Gastrocnemius medialis (tissue), 4 donors: ENCODE results near the gene BTRC. TPM values are rescaled to one million over a fixed set of nuclear protein-coding genes. Genes with fewer than 3 reads are reported as not detected.
A peak's percentile ranks its signal among the peaks of the same experiment; 100 is the strongest.

Experiments used
- ATAC-seq, 2 donors: fragments of 150-250 bp; one replicate each; pipeline ENCODE4 v1.9.1; 2016
- DNase-seq, 2 donors: peaks; one replicate each; pipeline ENCODE4 v3.0.0-alpha.2; 2019
- H3K27ac ChIP-seq, 4 donors: fragments of 200-600 bp; sonication (generic); 1 replicate in 1 of 4; 2 replicates in 3 of 4; pipeline ENCODE4 v1.5.1; 2016 to 2018; ENCODE audit warnings: mild to moderate bottlenecking in 2 of 4, moderate library complexity in 1 of 4
- H3K27me3 ChIP-seq, 3 donors: fragments of 200-600 bp; sonication (generic) in 2 of 3; 1 replicate in 1 of 3; 2 replicates in 2 of 3; pipeline versions ENCODE4 v1.5.1 to v1.6.0; 2016 to 2019; ENCODE audit warnings: mild to moderate bottlenecking in 1 of 3, moderate library complexity in 1 of 3
- H3K36me3 ChIP-seq, 2 donors: fragments of 200-600 bp; sonication (generic) in 1 of 2; one replicate each; pipeline ENCODE4 v1.5.1; 2017 to 2018
- H3K4me1 ChIP-seq, 2 donors: fragments of 200-600 bp; sonication (generic) in 1 of 2; one replicate each; pipeline ENCODE4 v1.5.1; 2016 to 2017; ENCODE audit warnings: mild to moderate bottlenecking in 2 of 2
- H3K4me3 ChIP-seq, 4 donors: fragments of 200-600 bp; sonication (generic) in 3 of 4; 1 replicate in 1 of 4; 2 replicates in 3 of 4; pipeline ENCODE4 v1.5.1; 2016 to 2019; ENCODE audit warnings: mild to moderate bottlenecking in 2 of 4
- H3K9me3 ChIP-seq, 3 donors: fragments of 200-600 bp; sonication (generic) in 2 of 3; 1 replicate in 1 of 3; 2 replicates in 2 of 3; pipeline ENCODE4 v1.5.1; 2016 to 2019
- POLR2A ChIP-seq, 2 donors: fragments of 450-650 bp; IDR thresholded peaks; one replicate each; pipeline ENCODE4 v1.6.1; 2017; ENCODE audit warnings: antibody characterized with exemption in 2 of 2, mild to moderate bottlenecking in 2 of 2, moderate library complexity in 2 of 2
- in situ Hi-C, 4 donors: fragments of 200-750 bp; cut with MboI; loops; one replicate each; pipeline versions ENCODE4 v1.15.0 to v1.8.0; 2017; ENCODE audit warnings: low sequenced_read_pairs in 4 of 4
- intact Hi-C: fragments of 100-400 bp; cut with DNase I; formaldehyde crosslinking; loops from one replicate; pipeline ENCODE4 v1.15.1; 2023; ENCODE audit warnings: low total_unique reads
- total RNA-seq, 4 donors: library from RNA; depleted of rRNA; stranded (reverse); fragments of >200 nt; gene quantifications; one replicate each; pipeline versions ENCODE4 v1.1.0 to v1.2.3, GENCODE V29; 2016
- TF ChIP-seq, protein P1 (sequence below), 5 experiments: fragments of 450-650 bp in 3 of 5; fragments of 200-600 bp in 2 of 5; sonication (generic) in 2 of 5; IDR thresholded peaks in 4 of 5; conservative IDR thresholded peaks in 1 of 5; 1 replicate in 4 of 5; 2 replicates in 1 of 5; pipeline ENCODE4 v1.5.1; 2016 to 2019; ENCODE audit warnings: antibody characterized with exemption in 5 of 5, mild to moderate bottlenecking in 3 of 5, moderate library complexity in 3 of 5

Gene BTRC
- total RNA-seq, 4 donors from 2014 or later = 8.7 to 17.3 (median 12.6) TPM

GRCh38 chr10:101310529-101311184 lies 43.3 kb upstream of the BTRC start:
- in situ Hi-C loops = loop anchor here in 2 of 4 donors (25.0 kb wide), 2 partner anchors 127 to 252 kb away; no protein-coding TSS in a partner anchor
- Histone ChIP-seq H3K9me3 (no peaks in the 10 kb centered on the region), H3K36me3 (no peaks in the 10 kb centered on the region), H3K27me3 (peaks cover 6 to 20% (median 12%) of the 10 kb centered on the region in 3 donors), H3K4me1 (no peaks in the 10 kb centered on the region), H3K4me3 (peak overlapping the region; percentile 26 to 54 (median 39)), H3K27ac (no peak overlapping the region)
- TF ChIP-seq POLR2A (IDR thresholded peaks at IDR 0.05) = no peak
- ATAC-seq (no peak), DNase-seq (no peak)
- intact Hi-C loops = no loop called here

GRCh38 chr10:101311185-101312066 lies 42.5 kb upstream of the BTRC start:
- Histone ChIP-seq H3K4me1 (no peaks in the 10 kb centered on the region), H3K27ac (no peak overlapping the region), H3K4me3 (peak overlapping the region; percentile 26 to 54 (median 39)), H3K9me3 (no peaks in the 10 kb centered on the region), H3K36me3 (no peaks in the 10 kb centered on the region), H3K27me3 (peaks cover 6 to 20% (median 12%) of the 10 kb centered on the region in 3 donors)
- in situ Hi-C loops (loop anchor here in 2 of 4 donors (25.0 kb wide), 2 partner anchors 126 to 251 kb away; no protein-coding TSS in a partner anchor), intact Hi-C loops (no loop called here)
- ATAC-seq (peak; percentile 65 to 80), DNase-seq (peak in 1 of 2 donors; percentile 30)
- no peak for TF ChIP-seq POLR2A (IDR thresholded peaks at IDR 0.05)
- TF ChIP-seq, protein P1, sequence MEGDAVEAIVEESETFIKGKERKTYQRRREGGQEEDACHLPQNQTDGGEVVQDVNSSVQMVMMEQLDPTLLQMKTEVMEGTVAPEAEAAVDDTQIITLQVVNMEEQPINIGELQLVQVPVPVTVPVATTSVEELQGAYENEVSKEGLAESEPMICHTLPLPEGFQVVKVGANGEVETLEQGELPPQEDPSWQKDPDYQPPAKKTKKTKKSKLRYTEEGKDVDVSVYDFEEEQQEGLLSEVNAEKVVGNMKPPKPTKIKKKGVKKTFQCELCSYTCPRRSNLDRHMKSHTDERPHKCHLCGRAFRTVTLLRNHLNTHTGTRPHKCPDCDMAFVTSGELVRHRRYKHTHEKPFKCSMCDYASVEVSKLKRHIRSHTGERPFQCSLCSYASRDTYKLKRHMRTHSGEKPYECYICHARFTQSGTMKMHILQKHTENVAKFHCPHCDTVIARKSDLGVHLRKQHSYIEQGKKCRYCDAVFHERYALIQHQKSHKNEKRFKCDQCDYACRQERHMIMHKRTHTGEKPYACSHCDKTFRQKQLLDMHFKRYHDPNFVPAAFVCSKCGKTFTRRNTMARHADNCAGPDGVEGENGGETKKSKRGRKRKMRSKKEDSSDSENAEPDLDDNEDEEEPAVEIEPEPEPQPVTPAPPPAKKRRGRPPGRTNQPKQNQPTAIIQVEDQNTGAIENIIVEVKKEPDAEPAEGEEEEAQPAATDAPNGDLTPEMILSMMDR (IDR thresholded peaks at IDR 0.05 in 4 of 5, conservative IDR thresholded peaks at IDR 0.05 in 1 of 5) = no peak

DNA sequence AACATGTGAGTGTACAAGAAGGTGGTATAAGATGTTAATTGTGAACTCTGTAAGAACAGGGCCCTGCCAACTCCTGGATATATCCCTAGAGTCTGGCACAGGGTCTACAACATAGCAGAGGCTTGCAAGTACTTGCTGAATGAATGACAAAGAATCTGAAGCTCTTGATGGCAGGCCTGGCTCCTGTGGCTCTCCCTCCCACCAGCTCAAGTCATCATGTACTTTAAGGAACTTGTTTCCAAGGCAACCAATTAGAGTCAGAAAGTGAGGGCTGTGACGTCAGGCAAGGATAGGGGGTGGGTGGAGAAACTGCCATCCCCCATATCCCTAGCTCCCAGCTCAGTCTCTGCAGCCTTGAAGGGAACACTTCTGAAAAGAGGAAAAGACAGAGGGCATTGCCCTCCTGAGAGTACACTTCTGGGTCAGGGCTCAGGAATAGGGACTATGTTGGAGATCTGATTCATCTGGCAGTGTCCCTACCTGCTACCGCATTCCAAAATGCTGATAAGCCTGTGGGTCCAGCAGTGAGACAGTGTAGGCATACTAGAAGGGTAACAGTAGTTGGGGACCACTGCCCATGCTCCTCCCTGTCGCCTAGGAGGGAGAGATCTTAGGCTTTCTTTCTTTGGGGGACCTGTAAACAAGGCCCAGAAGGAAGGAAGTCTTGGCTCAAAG lies 34.6 kb upstream of the BTRC start:
- no peaks in the 10 kb centered on the region for H3K4me1 ChIP-seq
- H3K9me3 ChIP-seq = no peaks in the 10 kb centered on the region
- in situ Hi-C loops = loop anchor here in 2 of 4 donors (25.0 kb wide), 2 partner anchors 118 to 243 kb away; no protein-coding TSS in a partner anchor
- H3K27me3 ChIP-seq = no peaks in the 10 kb centered on the region
- DNase-seq = no peak
- intact Hi-C loops = no loop called here
- no peak overlapping the region for H3K4me3 ChIP-seq
- no peak overlapping the region for H3K27ac ChIP-seq
- no peak for ATAC-seq
- H3K36me3 ChIP-seq = no peaks in the 10 kb centered on the region
- TF ChIP-seq POLR2A (IDR thresholded peaks at IDR 0.05) = no peak
- TF ChIP-seq, protein P1 (IDR thresholded peaks at IDR 0.05 in 4 of 5, conservative IDR thresholded peaks at IDR 0.05 in 1 of 5) = no peak

DNA sequence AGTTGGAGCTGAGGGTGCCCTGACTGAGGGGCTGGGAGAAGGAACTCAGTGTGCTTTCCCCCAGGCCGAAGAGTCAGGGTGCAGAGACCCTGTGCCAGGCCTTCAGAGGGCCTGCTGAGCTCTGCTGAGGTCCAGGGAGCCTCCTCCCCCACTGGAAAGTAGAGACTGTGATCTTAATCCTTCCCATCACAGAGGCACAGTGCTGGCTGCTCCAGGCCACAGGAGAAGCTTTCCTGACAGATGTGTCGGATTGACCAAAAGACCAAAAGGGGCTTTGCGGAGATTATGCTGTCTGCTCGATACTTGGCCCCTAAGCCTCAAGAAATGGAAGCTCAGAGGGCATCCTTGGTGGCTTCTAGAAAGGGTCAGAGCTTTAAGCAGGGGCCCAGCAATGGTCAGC lies 32.9 kb upstream of the BTRC start:
- H3K4me1 ChIP-seq = no peaks in the 10 kb centered on the region
- H3K27ac ChIP-seq = no peak overlapping the region
- H3K36me3 ChIP-seq = no peaks in the 10 kb centered on the region
- no peak for ATAC-seq
- TF ChIP-seq, protein P1 (IDR thresholded peaks at IDR 0.05 in 4 of 5, conservative IDR thresholded peaks at IDR 0.05 in 1 of 5) = no peak
- no peak for TF ChIP-seq POLR2A (IDR thresholded peaks at IDR 0.05)
- no peaks in the 10 kb centered on the region for H3K27me3 ChIP-seq
- H3K4me3 ChIP-seq = no peak overlapping the region
- intact Hi-C loops (no loop called here), in situ Hi-C loops (loop anchor here in 2 of 4 donors (25.0 kb wide), 2 partner anchors 116 to 241 kb away; no protein-coding TSS in a partner anchor)
- no peaks in the 10 kb centered on the region for H3K9me3 ChIP-seq
- DNase-seq = no peak
